BLaER1 (cell line): ENCODE results near the gene MMP17.

ENCODE experiments used
- H3K27ac ChIP-seq: shearing (Covaris generic); formaldehyde crosslinking; 2 replicates; pipeline ENCODE4 v1.8.1; 2022
- H3K27me3 ChIP-seq: shearing (Covaris generic); formaldehyde crosslinking; 2 replicates; pipeline ENCODE4 v1.8.1; 2022
- H3K36me3 ChIP-seq: shearing (Covaris generic); formaldehyde crosslinking; 2 replicates; pipeline ENCODE4 v1.8.1; 2022
- H3K4me1 ChIP-seq: shearing (Covaris generic); formaldehyde crosslinking; 2 replicates; pipeline ENCODE4 v1.8.1; 2022
- H3K4me2 ChIP-seq: shearing (Covaris generic); formaldehyde crosslinking; 2 replicates; pipeline ENCODE4 v1.8.1; 2022
- H3K4me3 ChIP-seq: shearing (Covaris generic); formaldehyde crosslinking; 2 replicates; pipeline ENCODE4 v1.8.1; 2022
- H3K9ac ChIP-seq: shearing (Covaris generic); formaldehyde crosslinking; 2 replicates; pipeline ENCODE4 v1.8.1; 2022
- H3K9me3 ChIP-seq: shearing (Covaris generic); formaldehyde crosslinking; 2 replicates; pipeline ENCODE4 v1.8.1; 2022
- H4K20me1 ChIP-seq: shearing (Covaris generic); formaldehyde crosslinking; 2 replicates; pipeline ENCODE4 v1.8.1; 2022
- Cebpa-rat ChIP-seq: shearing (Covaris generic); IDR thresholded peaks from 2 replicates; pipeline ENCODE4 v1.8.1; 2022

The MMP17 gene

DNA sequence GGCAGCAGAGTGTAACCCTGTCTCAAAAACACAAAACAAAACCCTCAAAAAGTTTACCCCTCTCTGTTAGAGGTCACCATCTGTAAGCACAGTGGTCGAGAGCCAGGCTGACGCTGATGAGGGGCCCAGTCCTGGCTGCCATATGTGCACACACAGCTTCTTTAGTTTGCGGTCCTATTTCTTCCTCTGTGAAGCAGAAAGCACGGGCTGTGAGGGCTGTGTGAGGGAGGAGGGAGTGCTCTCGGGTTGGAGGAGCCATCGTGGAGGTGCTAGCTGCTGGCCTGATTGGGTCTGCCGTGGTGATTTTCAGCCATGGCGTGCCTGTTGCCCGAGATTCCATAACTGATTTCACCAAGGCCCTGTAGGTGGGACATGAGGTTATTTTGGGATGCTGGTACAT is 69.7 kb downstream of the MMP17 start:
- Histone ChIP-seq H4K20me1 (peaks cover 77% of the 10 kb centered on the region), H3K4me2 (peak overlapping the region; percentile 99), H3K27me3 (no peaks in the 10 kb centered on the region), H3K4me1 (peaks cover 72% of the 10 kb centered on the region), H3K27ac (peak overlapping the region; percentile 94), H3K4me3 (peak overlapping the region; percentile 74), H3K9ac (peak overlapping the region; percentile 93; the same call in 1 of the 2 replicates), H3K36me3 (peaks cover 39% of the 10 kb centered on the region), H3K9me3 (no peaks in the 10 kb centered on the region)
- no peak for TF ChIP-seq Cebpa-rat

DNA sequence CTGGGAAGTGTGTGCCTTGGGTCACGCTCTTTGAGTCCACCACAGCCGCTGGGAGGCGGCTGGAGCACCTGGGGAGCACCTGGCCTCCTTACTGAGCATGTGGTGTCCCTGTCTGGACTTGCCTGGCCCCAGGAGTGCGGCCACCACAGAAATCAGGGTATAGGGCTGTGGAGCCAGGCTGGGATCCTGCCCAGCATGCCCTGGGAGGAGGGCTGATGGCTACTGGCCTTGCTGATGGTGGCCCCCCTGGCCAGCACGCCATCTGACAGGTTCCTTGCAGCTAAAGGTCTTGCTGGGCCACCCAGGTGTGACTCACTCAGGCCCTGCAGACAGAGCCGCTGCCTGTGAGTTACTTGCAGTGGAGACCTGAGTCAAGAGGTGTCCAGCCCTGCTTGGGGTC is 72.2 kb downstream of the MMP17 start:
- no peak overlapping the region for H3K4me2 ChIP-seq
- no peak overlapping the region for H3K4me3 ChIP-seq
- no peaks in the 10 kb centered on the region for H3K9me3 ChIP-seq
- H3K9ac ChIP-seq: no peak overlapping the region
- no peaks in the 10 kb centered on the region for H3K27me3 ChIP-seq
- H3K36me3 ChIP-seq: peaks cover 63% of the 10 kb centered on the region
- H4K20me1 ChIP-seq: peaks cover 100% of the 10 kb centered on the region
- peaks cover 97% of the 10 kb centered on the region for H3K4me1 ChIP-seq
- H3K27ac ChIP-seq: peak overlapping the region; percentile 41; the same call in 1 of the 2 replicates
- TF ChIP-seq Cebpa-rat: no peak
